Nephron progenitor cell (in vitro differentiated cells): Measurements from ENCODE around the gene MERTK.

Source experiments
- DNase-seq: peaks from one replicate; pipeline ENCODE4 v3.0.0; 2021
- H3K27ac Mint-ChIP-seq: 2 replicates; pipeline ENCODE4 v1.8.0; 2021; ENCODE audit warnings: mild to moderate bottlenecking, moderate library complexity, mixed read lengths
- H3K27me3 Mint-ChIP-seq: 2 replicates; pipeline ENCODE4 v1.8.0; 2021; ENCODE audit warnings: mild to moderate bottlenecking, low read depth, mixed read lengths; ENCODE audit not compliant: poor library complexity
- H3K36me3 Mint-ChIP-seq: 2 replicates; pipeline ENCODE4 v1.8.0; 2021; ENCODE audit warnings: low read depth, mixed read lengths
- H3K4me1 Mint-ChIP-seq: 2 replicates; pipeline ENCODE4 v1.8.0; 2021; ENCODE audit warnings: mixed read lengths
- H3K4me3 Mint-ChIP-seq: 2 replicates; pipeline ENCODE4 v1.8.0; 2021; ENCODE audit warnings: mild to moderate bottlenecking, moderate library complexity, mixed read lengths
- H3K9me3 Mint-ChIP-seq: 2 replicates; pipeline ENCODE4 v1.8.0; 2021; ENCODE audit warnings: mild to moderate bottlenecking, moderate library complexity, mixed read lengths
- CTCF ChIP-seq: fragments of 200-600 bp; sonication (generic); IDR thresholded peaks from 2 replicates; pipeline ENCODE4 v1.5.0; 2021; ENCODE audit warnings: antibody characterized with exemption

MERTK gene

GRCh38 chr2:112027767-112028166 is 129.4 kb downstream of the MERTK start:
- H3K27ac Mint-ChIP-seq, result no peak overlapping the region
- TF ChIP-seq CTCF, result no peak
- peaks cover 9% of the 10 kb centered on the region for H3K4me1 Mint-ChIP-seq
- peaks cover 15% of the 10 kb centered on the region for H3K36me3 Mint-ChIP-seq
- H3K27me3 Mint-ChIP-seq, result peaks cover 3% of the 10 kb centered on the region
- H3K9me3 Mint-ChIP-seq, result peaks cover 9% of the 10 kb centered on the region
- no peak overlapping the region for H3K4me3 Mint-ChIP-seq
- no peak for DNase-seq

GRCh38 chr2:112029164-112029563 is 130.8 kb downstream of the MERTK start:
- DNase-seq, result no peak
- no peak for TF ChIP-seq CTCF
- Mint-ChIP-seq H3K4me1 (peaks cover 9% of the 10 kb centered on the region), H3K27ac (no peak overlapping the region), H3K4me3 (no peak overlapping the region), H3K36me3 (peaks cover 15% of the 10 kb centered on the region), H3K9me3 (peaks cover 12% of the 10 kb centered on the region), H3K27me3 (peaks cover 3% of the 10 kb centered on the region)

GRCh38 chr2:112031473-112032223 is 133.2 kb downstream of the MERTK start:
- no peak for DNase-seq
- Mint-ChIP-seq H3K9me3 (peaks cover 36% of the 10 kb centered on the region), H3K27me3 (peaks cover 3% of the 10 kb centered on the region), H3K4me3 (no peak overlapping the region), H3K36me3 (peaks cover 15% of the 10 kb centered on the region), H3K4me1 (peaks cover 9% of the 10 kb centered on the region), H3K27ac (peak overlapping the region; percentile 72)
- no peak for TF ChIP-seq CTCF

GRCh38 chr2:112032224-112032586 is 133.8 kb downstream of the MERTK start:
- TF ChIP-seq CTCF, result no peak
- H3K4me3 Mint-ChIP-seq, result no peak overlapping the region
- peaks cover 39% of the 10 kb centered on the region for H3K9me3 Mint-ChIP-seq
- H3K36me3 Mint-ChIP-seq, result peaks cover 15% of the 10 kb centered on the region
- H3K4me1 Mint-ChIP-seq, result peaks cover 9% of the 10 kb centered on the region
- peaks cover 3% of the 10 kb centered on the region for H3K27me3 Mint-ChIP-seq
- DNase-seq, result no peak
- no peak overlapping the region for H3K27ac Mint-ChIP-seq

- peaks cover 46% of the 10 kb centered on the region for H3K9me3 Mint-ChIP-seq
- peaks cover 9% of the 10 kb centered on the region for H3K4me1 Mint-ChIP-seq
- DNase-seq, result no peak
- H3K4me3 Mint-ChIP-seq, result no peak overlapping the region
- no peak overlapping the region for H3K27ac Mint-ChIP-seq
- peaks cover 3% of the 10 kb centered on the region for H3K27me3 Mint-ChIP-seq
- no peak for TF ChIP-seq CTCF
- H3K36me3 Mint-ChIP-seq, result peaks cover 19% of the 10 kb centered on the region
Observed at GRCh38 chr2:112032689-112033465, 134.5 kb downstream of the MERTK start.
